Caco-2 (cell line): ENCODE measurements around the gene SNAI3. TPM values are rescaled to one million over a fixed set of nuclear protein-coding genes. Genes with fewer than 3 reads are reported as not detected.

Source experiments
- BruUV-seq: library from RNA; stranded (reverse); fragments of 400-500 nt; replicated peaks from 2 replicates; lab custom pipeline; 2021; lab: Mats Ljungman, UMichigan
- CTCF ChIA-PET: fragments of 300-600 bp; sonication (Branson Sonifier 250); formaldehyde crosslinking; loops from one replicate; lab custom pipeline; 2022; ENCODE audit warnings: antibody characterized with exemption; lab: Charles Lee
- POLR2A ChIA-PET: fragments of 300-600 bp; sonication (Branson Sonifier 250); formaldehyde crosslinking; loops from one replicate; lab custom pipeline; 2022; ENCODE audit warnings: antibody characterized with exemption; lab: Charles Lee
- DNase-seq, 2 experiments: peaks; one replicate each; pipeline versions ENCODE4 v3.0.0 to v3.0.0-alpha.2; 2020 to 2022
- H3K27me3 ChIP-seq: replicated peaks from 2 replicates; pipeline ENCODE4 v1.6.0; 2011; ENCODE audit warnings: low read length; ENCODE audit not compliant: control insufficient read depth, insufficient read depth
- H3K36me3 ChIP-seq: 2 replicates; pipeline ENCODE4 v1.5.1; 2011; ENCODE audit warnings: low read length; ENCODE audit not compliant: control insufficient read depth, insufficient read depth
- H3K4me1 ChIP-seq: fragments of 250-450 bp; sonication (Bioruptor Pico); 2 replicates; pipeline ENCODE4 v1.5.1; 2020; ENCODE audit warnings: mild to moderate bottlenecking
- H3K4me3 ChIP-seq: 2 replicates; pipeline ENCODE4 v1.5.1; 2011; ENCODE audit warnings: low read depth, mild to moderate bottlenecking, control low read depth, low read length
- H3K9me3 ChIP-seq: fragments of 250-450 bp; sonication (Bioruptor Pico); 2 replicates; pipeline ENCODE4 v1.5.1; 2020; ENCODE audit warnings: mild to moderate bottlenecking, moderate library complexity
- H3K27ac Mint-ChIP-seq: one replicate; pipeline ENCODE4 v1.8.0; 2022; ENCODE audit warnings: mixed read lengths; ENCODE audit not compliant: unreplicated experiment
- H3K27me3 Mint-ChIP-seq: one replicate; pipeline ENCODE4 v1.8.0; 2022; ENCODE audit warnings: mixed read lengths; ENCODE audit not compliant: insufficient read depth, unreplicated experiment
- H3K36me3 Mint-ChIP-seq: one replicate; pipeline ENCODE4 v1.8.0; 2022; ENCODE audit warnings: mild to moderate bottlenecking, mixed read lengths; ENCODE audit not compliant: insufficient read depth, unreplicated experiment
- H3K4me1 Mint-ChIP-seq: one replicate; pipeline ENCODE4 v1.8.0; 2022; ENCODE audit warnings: low read depth, mixed read lengths; ENCODE audit not compliant: unreplicated experiment
- H3K4me3 Mint-ChIP-seq: one replicate; pipeline ENCODE4 v1.8.0; 2022; ENCODE audit warnings: mild to moderate bottlenecking, moderate library complexity, mixed read lengths; ENCODE audit not compliant: unreplicated experiment
- H3K9me3 Mint-ChIP-seq: one replicate; pipeline ENCODE4 v1.8.0; 2022; ENCODE audit warnings: mixed read lengths; ENCODE audit not compliant: unreplicated experiment
- intact Hi-C: fragments of 100-400 bp; cut with micrococcal nuclease; formaldehyde crosslinking; loops from one replicate; pipeline ENCODE4 v1.10.0; 2022; ENCODE audit not compliant: unreplicated experiment
- total RNA-seq: library from RNA; stranded (reverse); gene quantifications from 2 replicates; pipeline ENCODE4 v1.2.3, GENCODE V29; 2022
- TF ChIP-seq, protein P1 (sequence below), 2 experiments: fragments of 200-600 bp in 1 of 2; IDR thresholded peaks; 1 replicate in 1 of 2; 2 replicates in 1 of 2; pipeline versions ENCODE4 v1.5.1 to v1.8.0; 2011 to 2022; ENCODE audit warnings: antibody characterized with exemption in 1 of 2, control low read depth in 1 of 2, inconsistent platforms in 1 of 2, low read depth in 1 of 2, low read length in 1 of 2, mild to moderate bottlenecking in 1 of 2, moderate library complexity in 1 of 2; ENCODE audit not compliant: insufficient read depth in 1 of 2, severe bottlenecking in 1 of 2, unreplicated experiment in 1 of 2

The SNAI3 gene
- total RNA-seq, 1 experiment from 2014 or later: 3.5 TPM

DNA sequence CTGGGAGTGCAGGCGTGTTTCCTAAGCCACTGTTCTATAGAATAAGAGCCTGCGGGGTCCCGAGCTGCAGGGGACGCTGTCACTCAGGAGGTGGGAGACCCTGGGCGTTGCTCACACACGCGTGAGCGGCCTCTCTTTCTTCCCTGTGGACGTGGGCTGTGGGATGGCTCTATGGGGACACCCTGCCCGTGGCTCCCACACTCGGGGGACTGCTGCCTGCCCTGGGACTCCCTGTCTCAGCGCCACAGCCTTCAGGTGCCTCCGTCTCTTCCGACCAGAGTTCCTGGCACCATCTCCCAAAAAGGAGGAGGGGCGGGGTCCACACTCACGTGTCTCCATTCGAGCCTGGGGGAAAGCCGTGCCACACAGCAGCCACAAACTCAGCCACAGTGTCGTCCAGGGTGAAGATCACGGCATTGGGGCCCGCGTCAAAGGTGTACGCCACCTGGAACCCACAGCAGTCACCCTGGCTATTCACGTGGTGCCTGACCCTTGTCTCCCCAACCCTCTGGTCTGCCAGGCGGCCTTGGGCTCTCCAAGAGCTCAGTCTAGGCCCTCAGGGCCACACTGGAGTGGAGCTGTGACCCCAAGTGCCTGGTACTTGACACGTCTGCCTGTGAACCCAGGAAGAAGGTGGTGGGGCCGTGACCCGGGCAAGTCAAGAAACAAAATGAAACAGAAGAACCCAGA is 31.8 kb downstream of the SNAI3 start:
- peaks cover 57% of the 10 kb centered on the region for H3K36me3 Mint-ChIP-seq
- H3K9me3 ChIP-seq: no peaks in the 10 kb centered on the region
- no TSS peak for BruUV-seq
- H3K27ac Mint-ChIP-seq: no peak overlapping the region
- H3K4me3 Mint-ChIP-seq: no peak overlapping the region
- no peak for DNase-seq
- peaks cover 12% of the 10 kb centered on the region for H3K4me1 ChIP-seq
- ChIA-PET POLR2A (no interaction called here), CTCF (no interaction called here)
- no peaks in the 10 kb centered on the region for H3K27me3 Mint-ChIP-seq
- H3K27me3 ChIP-seq: no peaks in the 10 kb centered on the region
- intact Hi-C loops: no loop called here
- peaks cover 5% of the 10 kb centered on the region for H3K36me3 ChIP-seq
- TF ChIP-seq, protein P1, sequence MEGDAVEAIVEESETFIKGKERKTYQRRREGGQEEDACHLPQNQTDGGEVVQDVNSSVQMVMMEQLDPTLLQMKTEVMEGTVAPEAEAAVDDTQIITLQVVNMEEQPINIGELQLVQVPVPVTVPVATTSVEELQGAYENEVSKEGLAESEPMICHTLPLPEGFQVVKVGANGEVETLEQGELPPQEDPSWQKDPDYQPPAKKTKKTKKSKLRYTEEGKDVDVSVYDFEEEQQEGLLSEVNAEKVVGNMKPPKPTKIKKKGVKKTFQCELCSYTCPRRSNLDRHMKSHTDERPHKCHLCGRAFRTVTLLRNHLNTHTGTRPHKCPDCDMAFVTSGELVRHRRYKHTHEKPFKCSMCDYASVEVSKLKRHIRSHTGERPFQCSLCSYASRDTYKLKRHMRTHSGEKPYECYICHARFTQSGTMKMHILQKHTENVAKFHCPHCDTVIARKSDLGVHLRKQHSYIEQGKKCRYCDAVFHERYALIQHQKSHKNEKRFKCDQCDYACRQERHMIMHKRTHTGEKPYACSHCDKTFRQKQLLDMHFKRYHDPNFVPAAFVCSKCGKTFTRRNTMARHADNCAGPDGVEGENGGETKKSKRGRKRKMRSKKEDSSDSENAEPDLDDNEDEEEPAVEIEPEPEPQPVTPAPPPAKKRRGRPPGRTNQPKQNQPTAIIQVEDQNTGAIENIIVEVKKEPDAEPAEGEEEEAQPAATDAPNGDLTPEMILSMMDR (IDR thresholded peaks at IDR 0.05; ENCODE audit: insufficient read depth in 1 of 2, low read depth in 1 of 2, low read length in 1 of 2, severe bottlenecking in 1 of 2, unreplicated experiment in 1 of 2): no peak
- H3K9me3 Mint-ChIP-seq: no peaks in the 10 kb centered on the region
- H3K4me1 Mint-ChIP-seq: no peaks in the 10 kb centered on the region
- H3K4me3 ChIP-seq: no peak overlapping the region

DNA sequence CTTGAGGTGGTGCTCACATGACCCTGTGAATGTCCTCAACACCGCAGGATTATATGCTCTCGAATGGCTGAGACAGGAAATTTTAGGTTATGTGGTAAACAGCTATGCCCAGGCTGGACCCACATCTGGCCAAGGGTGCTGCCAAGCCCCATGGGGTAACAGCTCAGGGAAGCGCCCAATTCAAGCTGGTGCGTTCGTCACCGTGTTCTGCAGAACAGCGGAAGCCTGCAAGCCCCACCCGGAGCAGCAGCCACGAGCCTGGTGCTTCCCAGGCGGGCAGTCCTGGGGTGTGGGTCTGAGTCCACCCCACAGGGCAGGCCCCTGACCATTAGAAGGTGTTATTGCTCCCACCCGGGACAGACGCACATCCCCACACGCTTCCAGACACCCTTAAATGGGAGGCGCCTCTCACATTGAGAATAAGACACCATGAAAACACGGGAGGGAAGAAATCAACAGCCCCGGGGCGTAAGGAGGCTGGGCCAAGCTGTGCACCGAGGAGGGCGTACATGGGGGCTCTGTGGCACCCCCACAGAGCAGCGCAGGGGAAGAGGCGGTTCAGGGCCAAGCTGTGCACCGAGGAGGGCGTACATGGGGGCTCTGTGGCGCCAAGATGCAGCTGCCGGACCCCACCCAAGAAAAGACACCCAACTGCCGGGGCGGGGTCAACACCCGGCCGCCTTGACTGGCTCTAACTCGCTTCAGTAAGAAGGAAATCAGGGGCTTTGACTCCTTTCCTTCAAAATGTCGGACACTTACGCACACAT is 32.5 kb downstream of the SNAI3 start:
- no peak overlapping the region for H3K4me3 ChIP-seq
- POLR2A ChIA-PET: no interaction called here
- BruUV-seq: no TSS peak
- H3K27me3 ChIP-seq: no peaks in the 10 kb centered on the region
- peaks cover 64% of the 10 kb centered on the region for H3K36me3 Mint-ChIP-seq
- no peak for DNase-seq
- no peaks in the 10 kb centered on the region for H3K9me3 ChIP-seq
- no peaks in the 10 kb centered on the region for H3K27me3 Mint-ChIP-seq
- no peak overlapping the region for H3K4me3 Mint-ChIP-seq
- H3K4me1 ChIP-seq: peaks cover 17% of the 10 kb centered on the region
- no peaks in the 10 kb centered on the region for H3K9me3 Mint-ChIP-seq
- CTCF ChIA-PET: no interaction called here
- intact Hi-C loops: no loop called here
- H3K4me1 Mint-ChIP-seq: peaks cover 6% of the 10 kb centered on the region
- no peak overlapping the region for H3K27ac Mint-ChIP-seq
- TF ChIP-seq, protein P1 (IDR thresholded peaks at IDR 0.05; ENCODE audit: insufficient read depth in 1 of 2, low read depth in 1 of 2, low read length in 1 of 2, severe bottlenecking in 1 of 2, unreplicated experiment in 1 of 2): no peak
- H3K36me3 ChIP-seq: peaks cover 5% of the 10 kb centered on the region

DNA sequence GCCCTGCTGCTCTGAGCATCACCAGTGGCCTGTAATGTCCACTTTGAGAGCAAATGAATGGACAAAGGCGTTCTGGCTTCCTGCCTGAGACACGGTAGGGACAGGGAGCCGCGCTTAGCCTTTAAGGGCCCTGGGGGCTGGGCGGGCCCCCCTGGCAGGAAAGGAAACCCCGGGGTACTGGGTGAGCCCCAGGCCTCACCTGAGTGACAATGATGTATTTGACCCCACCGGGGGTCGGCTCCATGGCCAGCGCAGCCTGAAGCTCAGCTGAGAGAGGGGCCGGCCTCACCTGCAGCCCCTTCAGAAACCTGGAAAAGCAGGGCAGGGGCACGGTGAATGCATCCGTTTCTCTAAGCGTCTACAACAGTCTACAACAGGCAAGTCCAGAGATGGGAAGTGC is 33.2 kb downstream of the SNAI3 start:
- Mint-ChIP-seq H3K9me3 (no peaks in the 10 kb centered on the region), H3K4me3 (no peak overlapping the region), H3K4me1 (peaks cover 6% of the 10 kb centered on the region), H3K36me3 (peaks cover 64% of the 10 kb centered on the region), H3K27me3 (no peaks in the 10 kb centered on the region), H3K27ac (no peak overlapping the region)
- POLR2A ChIA-PET: no interaction called here
- Histone ChIP-seq H3K27me3 (no peaks in the 10 kb centered on the region), H3K36me3 (peaks cover 5% of the 10 kb centered on the region), H3K4me1 (peaks cover 17% of the 10 kb centered on the region), H3K4me3 (no peak overlapping the region), H3K9me3 (no peaks in the 10 kb centered on the region)
- intact Hi-C loops: no loop called here
- CTCF ChIA-PET: no interaction called here
- no peak for DNase-seq
- TF ChIP-seq, protein P1 (IDR thresholded peaks at IDR 0.05; ENCODE audit: insufficient read depth in 1 of 2, low read depth in 1 of 2, low read length in 1 of 2, severe bottlenecking in 1 of 2, unreplicated experiment in 1 of 2): no peak
- no TSS peak for BruUV-seq
